Mucosa of descending colon (tissue), 3 donors: ENCODE results near the gene CFAP73. TPM values are rescaled to one million over a fixed set of nuclear protein-coding genes. Genes with fewer than 3 reads are reported as not detected.

Experiments used
- ATAC-seq: fragments of 200-7000 bp; cut with Tn5 transposase; one replicate; pipeline ENCODE4 v1.9.1; 2020; ENCODE audit warnings: mild to moderate bottlenecking, moderate library complexity
- DNase-seq, 3 donors: peaks; one replicate each; pipeline ENCODE4 v3.0.0-alpha.2; 2020
- H3K36me3 ChIP-seq: fragments of 200-600 bp; one replicate; pipeline ENCODE4 v1.8.0; 2021; ENCODE audit warnings: low read depth, mild to moderate bottlenecking
- H3K4me1 ChIP-seq: fragments of 200-600 bp; one replicate; pipeline ENCODE4 v1.8.0; 2021; ENCODE audit warnings: low read depth, mild to moderate bottlenecking
- H3K4me3 ChIP-seq: fragments of 200-600 bp; one replicate; pipeline ENCODE4 v1.8.0; 2021; ENCODE audit warnings: mild to moderate bottlenecking
- H3K9me3 ChIP-seq: fragments of 200-600 bp; one replicate; pipeline ENCODE4 v1.8.0; 2021; ENCODE audit warnings: mild to moderate bottlenecking
- intact Hi-C, 2 donors: fragments of 100-400 bp; cut with DNase I in 1 of 2; cut with micrococcal nuclease in 1 of 2; formaldehyde crosslinking; loops; one replicate each; pipeline versions ENCODE4 v1.11.0 to v1.11.1; 2022; cut with DNase I, micrococcal nuclease
- total RNA-seq, 3 donors: library from RNA; stranded (reverse); fragmentation: NEBNext Ultra II Directional in 2 of 3; extraction: Animal tissue kit (Norgen Biotek cat#: 25700) in 2 of 3; gene quantifications; one replicate each; pipeline versions ENCODE4 v1.2.1 to v1.2.4, GENCODE V29; 2021 to 2023
- TF ChIP-seq, protein P1 (sequence below): fragments of 200-600 bp; IDR thresholded peaks from one replicate; pipeline ENCODE4 v1.8.0; 2022; ENCODE audit warnings: antibody characterized with exemption, mild to moderate bottlenecking
- donor health status: DM: no; HTN: no; CAD: no; lungs with moderate emphysema.
- donor health status: DM: no; HTN: no; CAD: no.
- donor health status: DM: no; HTN: yes; CAD: no.

CFAP73 gene
- total RNA-seq, 3 donors from 2014 or later: 0.34 TPM; not detected in 2

GRCh38 chr12:113133036-113133435 lies 16.5 kb upstream of the CFAP73 start:
- Histone ChIP-seq H3K4me1 (peaks cover 14% of the 10 kb centered on the region), H3K36me3 (no peaks in the 10 kb centered on the region), H3K9me3 (no peaks in the 10 kb centered on the region), H3K4me3 (no peak overlapping the region)
- ATAC-seq: no peak
- TF ChIP-seq, protein P1, sequence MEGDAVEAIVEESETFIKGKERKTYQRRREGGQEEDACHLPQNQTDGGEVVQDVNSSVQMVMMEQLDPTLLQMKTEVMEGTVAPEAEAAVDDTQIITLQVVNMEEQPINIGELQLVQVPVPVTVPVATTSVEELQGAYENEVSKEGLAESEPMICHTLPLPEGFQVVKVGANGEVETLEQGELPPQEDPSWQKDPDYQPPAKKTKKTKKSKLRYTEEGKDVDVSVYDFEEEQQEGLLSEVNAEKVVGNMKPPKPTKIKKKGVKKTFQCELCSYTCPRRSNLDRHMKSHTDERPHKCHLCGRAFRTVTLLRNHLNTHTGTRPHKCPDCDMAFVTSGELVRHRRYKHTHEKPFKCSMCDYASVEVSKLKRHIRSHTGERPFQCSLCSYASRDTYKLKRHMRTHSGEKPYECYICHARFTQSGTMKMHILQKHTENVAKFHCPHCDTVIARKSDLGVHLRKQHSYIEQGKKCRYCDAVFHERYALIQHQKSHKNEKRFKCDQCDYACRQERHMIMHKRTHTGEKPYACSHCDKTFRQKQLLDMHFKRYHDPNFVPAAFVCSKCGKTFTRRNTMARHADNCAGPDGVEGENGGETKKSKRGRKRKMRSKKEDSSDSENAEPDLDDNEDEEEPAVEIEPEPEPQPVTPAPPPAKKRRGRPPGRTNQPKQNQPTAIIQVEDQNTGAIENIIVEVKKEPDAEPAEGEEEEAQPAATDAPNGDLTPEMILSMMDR: no peak
- no peak for DNase-seq
- intact Hi-C loops: no loop called here

DNA sequence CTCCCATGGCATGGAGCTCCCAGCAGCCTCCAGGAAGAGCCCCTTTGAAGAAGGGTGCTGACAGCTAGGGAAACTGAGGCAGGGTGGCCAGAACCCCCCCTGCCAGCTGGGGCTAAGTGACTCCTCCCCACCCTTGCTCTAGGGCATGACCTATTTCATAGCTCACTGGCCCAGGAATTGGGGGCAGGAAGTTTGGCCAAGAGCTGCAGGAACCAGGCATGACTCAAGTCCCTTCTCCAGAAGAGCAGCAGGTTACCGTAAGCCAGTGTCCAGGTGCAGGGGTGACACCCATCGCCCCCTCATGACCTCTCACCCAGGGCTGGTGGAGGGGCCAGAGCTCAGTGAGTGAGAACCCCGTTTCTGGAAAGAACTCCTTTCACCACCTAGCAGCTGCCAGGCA lies 15.9 kb upstream of the CFAP73 start:
- H3K36me3 ChIP-seq: no peaks in the 10 kb centered on the region
- ATAC-seq (no peak), DNase-seq (no peak)
- intact Hi-C loops: no loop called here
- peaks cover 14% of the 10 kb centered on the region for H3K4me1 ChIP-seq
- H3K4me3 ChIP-seq: no peak overlapping the region
- H3K9me3 ChIP-seq: no peaks in the 10 kb centered on the region
- TF ChIP-seq, protein P1: no peak

GRCh38 chr12:113134071-113134470 lies 15.5 kb upstream of the CFAP73 start:
- no peaks in the 10 kb centered on the region for H3K36me3 ChIP-seq
- intact Hi-C loops: no loop called here
- TF ChIP-seq, protein P1: no peak
- no peak for ATAC-seq
- no peaks in the 10 kb centered on the region for H3K9me3 ChIP-seq
- peaks cover 14% of the 10 kb centered on the region for H3K4me1 ChIP-seq
- DNase-seq: no peak
- H3K4me3 ChIP-seq: no peak overlapping the region

DNA sequence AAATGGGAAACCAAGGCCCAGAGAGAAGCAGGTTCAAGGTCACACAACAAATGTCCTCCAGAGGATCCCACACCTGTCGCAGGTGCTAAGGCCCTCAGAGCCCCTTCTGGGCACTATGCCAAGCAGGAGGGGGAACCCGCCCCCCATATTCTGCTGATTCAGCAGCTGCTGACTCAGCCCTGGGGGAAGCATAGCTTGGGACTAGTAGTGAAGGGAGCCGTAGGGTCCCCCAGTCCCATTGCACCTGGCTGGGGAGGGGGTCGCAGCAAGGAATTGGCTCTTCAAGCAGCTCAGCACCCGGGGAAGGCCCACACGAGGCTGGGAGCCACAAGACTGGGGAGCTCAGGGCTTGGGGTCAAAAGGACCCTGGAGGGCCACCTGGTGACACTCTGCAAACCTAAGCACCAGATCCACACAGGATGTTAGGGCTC lies 15.0 kb upstream of the CFAP73 start:
- DNase-seq (peak in 1 of 3 donors; percentile 22), ATAC-seq (no peak)
- H3K4me1 ChIP-seq: peaks cover 14% of the 10 kb centered on the region
- TF ChIP-seq, protein P1: no peak
- intact Hi-C loops: no loop called here
- H3K4me3 ChIP-seq: no peak overlapping the region
- H3K36me3 ChIP-seq: no peaks in the 10 kb centered on the region
- no peaks in the 10 kb centered on the region for H3K9me3 ChIP-seq

DNA sequence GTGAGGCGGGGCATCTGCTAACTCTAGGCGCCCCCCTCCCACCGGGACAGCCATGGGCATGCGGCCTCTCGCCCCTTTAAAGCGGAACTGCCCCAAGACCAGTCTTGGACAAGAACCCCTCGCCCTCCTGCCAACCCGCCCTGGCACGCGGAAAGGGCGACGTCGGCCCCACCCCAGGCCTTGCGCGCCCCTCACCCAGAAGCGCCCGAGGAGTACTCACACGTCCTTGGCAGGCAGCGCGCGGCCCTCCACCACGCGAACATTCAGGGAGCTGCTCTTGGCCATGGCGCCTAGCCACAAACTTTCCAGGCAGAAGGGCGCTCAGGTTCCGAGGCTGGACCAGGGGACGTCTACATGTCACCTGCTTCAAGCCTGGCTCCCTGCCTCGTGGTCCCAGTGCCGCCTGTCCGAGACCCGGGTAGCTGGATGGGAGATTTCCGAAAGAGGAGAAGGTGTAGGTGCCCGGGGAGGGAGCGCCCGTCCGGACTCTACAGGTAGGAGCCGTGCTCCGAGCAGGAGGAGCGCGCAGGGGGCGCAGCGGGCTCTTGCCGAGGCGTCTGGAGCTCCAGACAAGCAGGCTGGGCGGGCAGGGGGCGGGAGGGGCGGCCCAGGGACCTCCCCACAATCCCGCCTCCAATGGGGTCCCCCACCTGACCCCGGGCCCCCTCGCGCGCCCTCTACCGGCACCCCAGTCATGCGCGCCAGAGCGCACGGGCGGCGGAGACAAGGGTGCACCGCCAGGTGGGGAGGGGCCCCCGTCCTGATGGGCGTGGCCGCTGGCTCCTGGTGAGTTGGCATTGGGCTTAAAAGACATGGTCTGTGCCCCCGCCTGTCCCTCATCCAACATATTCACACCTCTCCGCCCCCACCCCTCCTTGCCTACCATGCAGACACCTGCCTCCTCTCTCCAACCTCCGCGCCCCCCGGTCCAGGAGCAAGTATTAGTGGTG lies 14.1 kb upstream of the CFAP73 start, which contains the start of gene RASAL1:
Gene RASAL1 (minus strand): TSS at position 584 of the 950 bp plus-strand sequence. CDS start 299 bp downstream, at position 285.
- no peaks in the 10 kb centered on the region for H3K9me3 ChIP-seq
- peaks cover 14% of the 10 kb centered on the region for H3K4me1 ChIP-seq
- no peaks in the 10 kb centered on the region for H3K36me3 ChIP-seq
- intact Hi-C loops: no loop called here
- peak; percentile 88 to 93 (median 89) for DNase-seq
- ATAC-seq: peak; percentile 90
- TF ChIP-seq, protein P1: peak; percentile 64
- peak within 1 kb of the TSS; percentile 1 for H3K4me3 ChIP-seq
